NCI-H1436 treated with DMSO at 0.1 percent for 48 hours (cell line): Measurements from ENCODE around the gene GEN1.
"Not testable (repeated sequence)": the region's sequence is repeated elsewhere in the genome, so short reads cannot be mapped to it uniquely, and the experiment has no call there.

Source experiments
- DNase-seq: peaks from one replicate; lab custom pipeline; 2025; lab: John Stamatoyannopoulos, UW

Gene GEN1

GRCh38 chr2:17823646-17824045 is 69.7 kb downstream of the GEN1 start:
- not testable (repeated sequence) for DNase-seq

GRCh38 chr2:17827316-17827715 is 73.4 kb downstream of the GEN1 start:
- no peak for DNase-seq

- DNase-seq = no peak
Measured at GRCh38 chr2:17827785-17828184, 73.8 kb downstream of the GEN1 start.

GRCh38 chr2:17830053-17831034 is 76.4 kb downstream of the GEN1 start:
- DNase-seq = no peak

GRCh38 chr2:17835516-17835915 is 81.6 kb downstream of the GEN1 start:
- no peak for DNase-seq
